A549 (cell line): ENCODE measurements around the gene PNPLA7. TPM values are rescaled to one million over a fixed set of nuclear protein-coding genes. Genes with fewer than 3 reads are reported as not detected.

Source experiments
- ATAC-seq, 2 experiments: fragments of 200-7000 bp in 1 of 2; fragments of >200 bp in 1 of 2; cut with Nextera tagmentation in 1 of 2; cut with Tn5 transposase in 1 of 2; 3 replicates each; pipeline versions ENCODE4 v1.8.0 to v1.9.1; 2018 to 2020; ENCODE audit warnings: mild to moderate bottlenecking in 1 of 2, moderate library complexity in 1 of 2
- CTCF ChIA-PET: fragments of 300-600 bp; sonication (Branson Sonifier 250); formaldehyde crosslinking; extraction: SDS; loops from one replicate; lab custom pipeline; 2021; ENCODE audit warnings: antibody characterized with exemption, inconsistent platforms; lab: Yijun Ruan, JAX
- POLR2A ChIA-PET: fragments of 350-600 bp; formaldehyde crosslinking; extraction: SDS; loops from one replicate; lab custom pipeline; 2021; ENCODE audit warnings: antibody characterized with exemption, inconsistent platforms; lab: Yijun Ruan, JAX
- DNase-seq, 2 experiments: peaks; one replicate each; pipeline versions ENCODE4 v3.0.0 to v3.0.0-alpha.2; 2011 to 2016; ENCODE audit warnings: low read depth in 1 of 2, low spot score in 1 of 2
- FAIRE-seq: peaks from 2 replicates; lab custom pipeline; 2011; peaks lifted over from hg19 to GRCh38; lab: Jason Lieb, UNC
- H3K27ac ChIP-seq, 2 experiments: fragments of >200 bp; sonication (Bioruptor Twin); formaldehyde crosslinking; 3 replicates each; pipeline ENCODE4 v1.5.1; 2016 to 2017
- H3K4me1 ChIP-seq: fragments of >200 bp; sonication (Bioruptor Twin); formaldehyde crosslinking; 3 replicates; pipeline ENCODE4 v1.6.1; 2016
- H3K4me2 ChIP-seq: fragments of >200 bp; sonication (Bioruptor Twin); formaldehyde crosslinking; 3 replicates; pipeline ENCODE4 v1.6.1; 2016
- H3K4me3 ChIP-seq: fragments of >200 bp; sonication (Bioruptor Twin); formaldehyde crosslinking; 3 replicates; pipeline ENCODE4 v1.5.1; 2016
- H3K9me3 ChIP-seq: fragments of >200 bp; sonication (Bioruptor Twin); formaldehyde crosslinking; 3 replicates; pipeline ENCODE4 v1.6.1; 2016
- BCL3 ChIP-seq: fragments of >200 bp; sonication (Bioruptor Twin); formaldehyde crosslinking; IDR thresholded peaks from 3 replicates; pipeline ENCODE4 v1.6.1; 2016
- CBX8 ChIP-seq: fragments of 200-600 bp; sonication (generic); IDR thresholded peaks from 2 replicates; pipeline ENCODE4 v1.6.1; 2016
- EHF ChIP-seq: fragments of 250-450 bp; sonication (Bioruptor Pico); IDR thresholded peaks from 2 replicates; pipeline ENCODE4 v1.5.0; 2020; ENCODE audit warnings: mild to moderate bottlenecking
- EP300 ChIP-seq, 2 experiments: fragments of >200 bp; sonication (Bioruptor Twin); formaldehyde crosslinking; IDR thresholded peaks; 2 replicates in 1 of 2; 3 replicates in 1 of 2; pipeline ENCODE4 v1.6.1; 2016 to 2017
- GATA3 ChIP-seq: IDR thresholded peaks from 2 replicates; pipeline ENCODE4 v1.6.1; 2012; ENCODE audit warnings: borderline replicate concordance
- HOXA7 ChIP-seq: fragments of 250-450 bp; sonication (Bioruptor Pico); IDR thresholded peaks from 2 replicates; pipeline ENCODE4 v1.5.0; 2020; ENCODE audit warnings: mild to moderate bottlenecking, moderate library complexity
- HOXB5 ChIP-seq: fragments of 250-450 bp; sonication (Bioruptor Pico); IDR thresholded peaks from 2 replicates; pipeline ENCODE4 v1.5.0; 2020; ENCODE audit warnings: mild to moderate bottlenecking, moderate library complexity
- JUNB ChIP-seq: fragments of >200 bp; sonication (Bioruptor Twin); formaldehyde crosslinking; IDR thresholded peaks from 2 replicates; pipeline ENCODE4 v1.6.1; 2016
- KDM1A ChIP-seq: fragments of 200-600 bp; sonication (generic); IDR thresholded peaks from 2 replicates; pipeline ENCODE4 v1.6.1; 2016; ENCODE audit warnings: low read depth, mild to moderate bottlenecking
- MYC ChIP-seq: IDR thresholded peaks from 2 replicates; pipeline ENCODE4 v1.6.1; 2012; ENCODE audit warnings: mild to moderate bottlenecking, inconsistent platforms, low read length, improper control_type of control experiment, borderline replicate concordance
- NPAS2 ChIP-seq: fragments of 250-450 bp; sonication (Bioruptor Pico); IDR thresholded peaks from 2 replicates; pipeline ENCODE4 v1.8.0; 2022; ENCODE audit warnings: mild to moderate bottlenecking, moderate library complexity, borderline replicate concordance
- NR3C1 ChIP-seq: fragments of >200 bp; sonication (Bioruptor Twin); formaldehyde crosslinking; IDR thresholded peaks from 3 replicates; pipeline ENCODE4 v1.6.1; 2017
- PBX3 ChIP-seq: IDR thresholded peaks from 2 replicates; pipeline ENCODE4 v1.6.1; 2012
- POLR2A ChIP-seq: IDR thresholded peaks from 2 replicates; pipeline ENCODE4 v1.6.1; 2012; ENCODE audit warnings: mild to moderate bottlenecking, low read length
- POLR2AphosphoS2 ChIP-seq: conservative IDR thresholded peaks from 2 replicates; pipeline ENCODE4 v1.6.1; 2012; ENCODE audit warnings: low read length, improper control_type of control experiment, inconsistent platforms
- RCOR1 ChIP-seq: fragments of 150-350 bp; IDR thresholded peaks from 2 replicates; pipeline ENCODE4 v1.6.1; 2014; ENCODE audit warnings: antibody characterized with exemption, low read length, low read depth
- REST ChIP-seq: fragments of 200-600 bp; sonication (generic); IDR thresholded peaks from 2 replicates; pipeline ENCODE4 v1.6.1; 2016; ENCODE audit warnings: antibody characterized with exemption, mild to moderate bottlenecking, moderate library complexity
- USF2 ChIP-seq: fragments of 450-650 bp; IDR thresholded peaks from 2 replicates; pipeline ENCODE4 v1.6.1; 2014; ENCODE audit warnings: antibody characterized with exemption
- ZNF302 ChIP-seq: fragments of 250-450 bp; sonication (Bioruptor Pico); IDR thresholded peaks from 2 replicates; pipeline ENCODE4 v1.9.0; 2021; ENCODE audit warnings: inconsistent platforms, mild to moderate bottlenecking, moderate library complexity
- WGBS: methylation state at CpG from one replicate; pipeline ENCODE4 v1.1.6; 2017; ENCODE audit errors: missing lambda C conversion rate; 5-methylcytosine and 5-hydroxymethylcytosine counted together
- polyA plus RNA-seq, 4 experiments: library from polyadenylated mRNA; depleted of rRNA in 3 of 4; stranded (reverse); fragments of >200 nt; fragmentation: RNase III in 1 of 4; extraction: RNeasy Plus Mini Kit Qiagen cat#74134 plus additional on column Dnase treatment in 1 of 4; gene quantifications; 2 replicates in 3 of 4; 3 replicates in 1 of 4; pipeline ENCODE4 v1.2.3, GENCODE V29; 2011 to 2017

PNPLA7 gene
- polyA plus RNA-seq, 2 of the 4 experiments (the other 2 are of a cell fraction): 0.31 to 1.1 TPM

- ATAC-seq (peak in 1 of 2 experiments; percentile 4; a peak in 1 of 6 replicates), DNase-seq (no peak), FAIRE-seq (no peak)
- POLR2A ChIA-PET: interaction anchor here (1.3 kb wide), 1 partner anchor 25 kb away, joined by 3 read pairs; the partner anchor contains the start of genes EXD3 and NOXA1
- no peak for TF ChIP-seq EHF (CRISPR knock-in tag)
- TF ChIP-seq USF2: no peak
- TF ChIP-seq ZNF302 (CRISPR knock-in tag): no peak
- TF ChIP-seq HOXB5: no peak
- TF ChIP-seq POLR2AphosphoS2: no peak
- TF ChIP-seq REST: no peak
- no peak for TF ChIP-seq CBX8
- no peak for TF ChIP-seq GATA3
- TF ChIP-seq KDM1A: no peak
- no peak for TF ChIP-seq EP300 (IDR thresholded peaks at IDR 0.05)
- TF ChIP-seq NR3C1: no peak
- TF ChIP-seq POLR2A: no peak
- no peak for TF ChIP-seq BCL3
- no peak for TF ChIP-seq RCOR1
- no peak for TF ChIP-seq HOXA7 (CRISPR knock-in tag)
- TF ChIP-seq MYC: no peak
- no peak for TF ChIP-seq PBX3
- TF ChIP-seq NPAS2 (CRISPR knock-in tag): no peak
- no peak for TF ChIP-seq JUNB
- peaks cover 10% of the 10 kb centered on the region for H3K4me1 ChIP-seq
- H3K9me3 ChIP-seq: no peaks in the 10 kb centered on the region
- no peak overlapping the region for H3K4me3 ChIP-seq
- H3K27ac ChIP-seq: no peak overlapping the region
- WGBS: 86% methylated on average over 12 of the region's 27 CpGs
- H3K4me2 ChIP-seq: no peak overlapping the region
- CTCF ChIA-PET: interaction anchor here (1.0 to 7.6 kb wide), 5 partner anchors 11 to 161 kb away, joined by 3 to 98 read pairs (median 5); partner anchors contain the start of genes EXD3, NOXA1 and NSMF
These were observed 102.2 kb downstream of the PNPLA7 start for GRCh38 chr9:137447722-137448601.
